K562 (cell line): ENCODE data around the gene C16orf95. TPM values are rescaled to one million over a fixed set of nuclear protein-coding genes. Genes with fewer than 3 reads are reported as not detected.
A peak's percentile ranks its signal among the peaks of the same experiment; 100 is the strongest.

Source experiments
- ATF1 ChIP-seq, 2 experiments: fragments of 450-650 bp in 1 of 2; IDR thresholded peaks; 2 replicates each; pipeline ENCODE4 v1.6.1; 2016; ENCODE audit warnings: missing compliant biosample characterization in 1 of 2, missing genetic modification characterization in 1 of 2
- DMBX1 ChIP-seq: fragments of 250-450 bp; sonication (Bioruptor Pico); IDR thresholded peaks from 2 replicates; pipeline ENCODE4 v1.8.0; 2022; ENCODE audit warnings: inconsistent platforms, mild to moderate bottlenecking, moderate library complexity, borderline replicate concordance
- NFXL1 ChIP-seq: fragments of 450-650 bp; formaldehyde crosslinking; IDR thresholded peaks from 2 replicates; pipeline ENCODE4 v1.4.0; 2021; ENCODE audit warnings: mild to moderate bottlenecking
- XRCC4 ChIP-seq: IDR thresholded peaks from one replicate; pipeline ENCODE4 v1.6.1; 2011; ENCODE audit not compliant: insufficient read depth, insufficient read length; ENCODE audit errors: extremely low read depth
- ZNF830 ChIP-seq: fragments of 250-450 bp; sonication (Bioruptor Pico); IDR thresholded peaks from 2 replicates; pipeline ENCODE4 v1.5.0; 2021; ENCODE audit warnings: mild to moderate bottlenecking
- polyA plus RNA-seq, 8 experiments: library from polyadenylated mRNA; depleted of rRNA in 4 of 8; stranded (reverse) in 5 of 8; unstranded in 3 of 8; fragments of >200 nt; fragmentation: Nextera tagmentation in 2 of 8; fragmentation: Illumina TruSeq in 1 of 8; extraction: Ambion mirVana in 2 of 8; extraction: Trizol in 1 of 8; gene quantifications; 2 replicates each; pipeline versions ENCODE4 v1.2.1 to v1.2.3, GENCODE V29; 2011 to 2014; ENCODE audit warnings: inconsistent platforms in 1 of 8, missing spikeins in 1 of 8
- total RNA-seq, 7 experiments: library from RNA; depleted of rRNA in 6 of 7; stranded (reverse); fragments of >200 nt in 6 of 7; fragmentation: Illumina TruSeq in 2 of 7; extraction: Trizol in 2 of 7; gene quantifications; 2 replicates each; pipeline versions ENCODE4 v1.2.1 to v1.2.3, GENCODE V29; 2011 to 2021; ENCODE audit warnings: low replicate concordance in 1 of 7
- TF ChIP-seq, protein P1 (sequence below): fragments of 250-450 bp; sonication (Bioruptor Pico); IDR thresholded peaks from 2 replicates; pipeline ENCODE4 v1.9.0; 2021; ENCODE audit warnings: mild to moderate bottlenecking
- TF ChIP-seq, protein P2 (sequence below): fragments of 450-650 bp; formaldehyde crosslinking; IDR thresholded peaks from 2 replicates; pipeline ENCODE4 v1.4.0; 2020; ENCODE audit warnings: mild to moderate bottlenecking, moderate library complexity
- TF ChIP-seq, protein P3 (sequence below), 2 experiments: fragments of 450-650 bp in 1 of 2; sonication (generic) in 1 of 2; formaldehyde crosslinking in 1 of 2; IDR thresholded peaks; 2 replicates each; pipeline versions ENCODE4 v1.7.1 to v1.9.0; 2016 to 2022; ENCODE audit warnings: inconsistent platforms in 1 of 2, mild to moderate bottlenecking in 1 of 2, missing genetic modification reagents in 1 of 2
- TF ChIP-seq, protein P4 (sequence below): sonication (generic); formaldehyde crosslinking; IDR thresholded peaks from 2 replicates; pipeline ENCODE4 v1.8.1; 2023; ENCODE audit warnings: mild to moderate bottlenecking, missing genetic modification reagents
- TF ChIP-seq, protein P5 (sequence below): IDR thresholded peaks from 2 replicates; pipeline ENCODE4 v1.6.1; 2012; ENCODE audit warnings: low read depth, low read length, improper control_type of control experiment, borderline replicate concordance

C16orf95 gene
- total and polyA plus RNA-seq, 9 of the 15 experiments (the other 6 are each of a cell fraction or from before 2014, with no cell fraction given), result 6.5 to 20.5 (median 9.4) TPM

DNA sequence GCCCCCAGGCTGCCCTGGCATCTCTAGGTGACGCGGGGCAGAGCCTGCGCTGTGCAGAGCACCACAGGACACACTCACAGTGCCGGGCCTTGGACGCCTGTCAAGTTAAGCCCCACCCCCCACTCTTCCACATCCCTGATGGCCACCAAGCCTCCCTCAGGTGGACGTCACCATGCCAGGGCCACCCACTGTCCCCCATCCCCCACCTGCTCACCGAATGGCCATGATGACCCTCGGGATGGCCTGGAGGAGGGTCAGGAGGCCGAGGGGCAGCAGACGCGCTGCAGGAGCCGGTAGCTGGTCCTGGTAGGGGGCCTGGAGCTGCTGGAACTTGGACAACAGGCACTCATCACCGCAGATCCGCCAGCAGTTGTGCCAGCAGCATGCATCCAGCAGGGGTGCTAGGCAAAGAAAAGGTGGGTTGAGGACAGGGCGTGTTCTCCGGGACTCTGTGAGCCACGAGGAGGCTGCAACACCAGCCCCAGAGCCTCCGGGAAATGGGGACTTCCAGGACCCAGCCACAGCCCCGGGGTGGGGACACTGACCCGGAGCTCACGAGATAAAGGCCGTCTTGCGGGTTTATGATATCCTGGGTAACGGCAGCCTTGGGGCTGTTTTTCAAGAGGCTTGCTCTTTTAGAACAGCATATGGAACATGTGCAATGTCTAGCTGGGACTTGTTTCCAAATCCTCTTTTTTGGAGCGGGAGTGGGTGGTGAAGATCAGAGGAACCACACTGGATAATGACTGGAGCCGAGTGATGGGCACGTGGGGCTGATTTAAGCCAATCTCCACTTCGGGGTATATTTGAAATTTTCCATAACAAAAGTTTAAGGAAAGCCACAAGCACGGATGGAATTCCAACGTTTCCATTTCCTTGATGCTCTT, 11.4 kb downstream of the C16orf95 start (continued):
- TF ChIP-seq, protein P1, sequence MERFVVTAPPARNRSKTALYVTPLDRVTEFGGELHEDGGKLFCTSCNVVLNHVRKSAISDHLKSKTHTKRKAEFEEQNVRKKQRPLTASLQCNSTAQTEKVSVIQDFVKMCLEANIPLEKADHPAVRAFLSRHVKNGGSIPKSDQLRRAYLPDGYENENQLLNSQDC (CRISPR knock-in tag), result no peak
- TF ChIP-seq, protein P2, sequence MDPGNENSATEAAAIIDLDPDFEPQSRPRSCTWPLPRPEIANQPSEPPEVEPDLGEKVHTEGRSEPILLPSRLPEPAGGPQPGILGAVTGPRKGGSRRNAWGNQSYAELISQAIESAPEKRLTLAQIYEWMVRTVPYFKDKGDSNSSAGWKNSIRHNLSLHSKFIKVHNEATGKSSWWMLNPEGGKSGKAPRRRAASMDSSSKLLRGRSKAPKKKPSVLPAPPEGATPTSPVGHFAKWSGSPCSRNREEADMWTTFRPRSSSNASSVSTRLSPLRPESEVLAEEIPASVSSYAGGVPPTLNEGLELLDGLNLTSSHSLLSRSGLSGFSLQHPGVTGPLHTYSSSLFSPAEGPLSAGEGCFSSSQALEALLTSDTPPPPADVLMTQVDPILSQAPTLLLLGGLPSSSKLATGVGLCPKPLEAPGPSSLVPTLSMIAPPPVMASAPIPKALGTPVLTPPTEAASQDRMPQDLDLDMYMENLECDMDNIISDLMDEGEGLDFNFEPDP, result no peak
- TF ChIP-seq DMBX1, result peak; percentile 32; the same call in 1 of the 2 replicates
- no peak for TF ChIP-seq NFXL1 (CRISPR knock-in tag)
- no peak for TF ChIP-seq XRCC4
- TF ChIP-seq ZNF830 (CRISPR knock-in tag), result no peak
- no peak for TF ChIP-seq ATF1 (CRISPR knock-in tag; IDR thresholded peaks at IDR 0.05)
- TF ChIP-seq ATF1 (tag; IDR thresholded peaks at IDR 0.05), result peak; percentile 78
- TF ChIP-seq, protein P3, sequence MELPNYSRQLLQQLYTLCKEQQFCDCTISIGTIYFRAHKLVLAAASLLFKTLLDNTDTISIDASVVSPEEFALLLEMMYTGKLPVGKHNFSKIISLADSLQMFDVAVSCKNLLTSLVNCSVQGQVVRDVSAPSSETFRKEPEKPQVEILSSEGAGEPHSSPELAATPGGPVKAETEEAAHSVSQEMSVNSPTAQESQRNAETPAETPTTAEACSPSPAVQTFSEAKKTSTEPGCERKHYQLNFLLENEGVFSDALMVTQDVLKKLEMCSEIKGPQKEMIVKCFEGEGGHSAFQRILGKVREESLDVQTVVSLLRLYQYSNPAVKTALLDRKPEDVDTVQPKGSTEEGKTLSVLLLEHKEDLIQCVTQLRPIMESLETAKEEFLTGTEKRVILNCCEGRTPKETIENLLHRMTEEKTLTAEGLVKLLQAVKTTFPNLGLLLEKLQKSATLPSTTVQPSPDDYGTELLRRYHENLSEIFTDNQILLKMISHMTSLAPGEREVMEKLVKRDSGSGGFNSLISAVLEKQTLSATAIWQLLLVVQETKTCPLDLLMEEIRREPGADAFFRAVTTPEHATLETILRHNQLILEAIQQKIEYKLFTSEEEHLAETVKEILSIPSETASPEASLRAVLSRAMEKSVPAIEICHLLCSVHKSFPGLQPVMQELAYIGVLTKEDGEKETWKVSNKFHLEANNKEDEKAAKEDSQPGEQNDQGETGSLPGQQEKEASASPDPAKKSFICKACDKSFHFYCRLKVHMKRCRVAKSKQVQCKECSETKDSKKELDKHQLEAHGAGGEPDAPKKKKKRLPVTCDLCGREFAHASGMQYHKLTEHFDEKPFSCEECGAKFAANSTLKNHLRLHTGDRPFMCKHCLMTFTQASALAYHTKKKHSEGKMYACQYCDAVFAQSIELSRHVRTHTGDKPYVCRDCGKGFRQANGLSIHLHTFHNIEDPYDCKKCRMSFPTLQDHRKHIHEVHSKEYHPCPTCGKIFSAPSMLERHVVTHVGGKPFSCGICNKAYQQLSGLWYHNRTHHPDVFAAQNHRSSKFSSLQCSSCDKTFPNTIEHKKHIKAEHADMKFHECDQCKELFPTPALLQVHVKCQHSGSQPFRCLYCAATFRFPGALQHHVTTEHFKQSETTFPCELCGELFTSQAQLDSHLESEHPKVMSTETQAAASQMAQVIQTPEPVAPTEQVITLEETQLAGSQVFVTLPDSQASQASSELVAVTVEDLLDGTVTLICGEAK (IDR thresholded peaks at IDR 0.05), result peak; percentile 51; the same call in 1 of the 2 replicates
- TF ChIP-seq, protein P3 (CRISPR knock-in tag; IDR thresholded peaks at IDR 0.05), result no peak
- TF ChIP-seq, protein P4, sequence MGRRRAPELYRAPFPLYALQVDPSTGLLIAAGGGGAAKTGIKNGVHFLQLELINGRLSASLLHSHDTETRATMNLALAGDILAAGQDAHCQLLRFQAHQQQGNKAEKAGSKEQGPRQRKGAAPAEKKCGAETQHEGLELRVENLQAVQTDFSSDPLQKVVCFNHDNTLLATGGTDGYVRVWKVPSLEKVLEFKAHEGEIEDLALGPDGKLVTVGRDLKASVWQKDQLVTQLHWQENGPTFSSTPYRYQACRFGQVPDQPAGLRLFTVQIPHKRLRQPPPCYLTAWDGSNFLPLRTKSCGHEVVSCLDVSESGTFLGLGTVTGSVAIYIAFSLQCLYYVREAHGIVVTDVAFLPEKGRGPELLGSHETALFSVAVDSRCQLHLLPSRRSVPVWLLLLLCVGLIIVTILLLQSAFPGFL (CRISPR knock-in tag), result no peak
- TF ChIP-seq, protein P5, sequence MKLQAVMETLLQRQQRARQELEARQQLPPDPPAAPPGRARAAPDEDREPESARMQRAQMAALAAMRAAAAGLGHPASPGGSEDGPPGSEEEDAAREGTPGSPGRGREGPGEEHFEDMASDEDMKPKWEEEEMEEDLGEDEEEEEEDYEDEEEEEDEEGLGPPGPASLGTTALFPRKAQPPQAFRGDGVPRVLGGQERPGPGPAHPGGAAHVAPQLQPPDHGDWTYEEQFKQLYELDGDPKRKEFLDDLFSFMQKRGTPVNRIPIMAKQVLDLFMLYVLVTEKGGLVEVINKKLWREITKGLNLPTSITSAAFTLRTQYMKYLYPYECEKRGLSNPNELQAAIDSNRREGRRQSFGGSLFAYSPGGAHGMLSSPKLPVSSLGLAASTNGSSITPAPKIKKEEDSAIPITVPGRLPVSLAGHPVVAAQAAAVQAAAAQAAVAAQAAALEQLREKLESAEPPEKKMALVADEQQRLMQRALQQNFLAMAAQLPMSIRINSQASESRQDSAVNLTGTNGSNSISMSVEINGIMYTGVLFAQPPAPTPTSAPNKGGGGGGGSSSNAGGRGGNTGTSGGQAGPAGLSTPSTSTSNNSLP, result no peak
